ENCODE data around the gene RAB31.
"Not testable (repeated sequence)": the region's sequence is repeated elsewhere in the genome, so short reads cannot be mapped to it uniquely, and the experiment has no call there.

RAB31 gene

DNA sequence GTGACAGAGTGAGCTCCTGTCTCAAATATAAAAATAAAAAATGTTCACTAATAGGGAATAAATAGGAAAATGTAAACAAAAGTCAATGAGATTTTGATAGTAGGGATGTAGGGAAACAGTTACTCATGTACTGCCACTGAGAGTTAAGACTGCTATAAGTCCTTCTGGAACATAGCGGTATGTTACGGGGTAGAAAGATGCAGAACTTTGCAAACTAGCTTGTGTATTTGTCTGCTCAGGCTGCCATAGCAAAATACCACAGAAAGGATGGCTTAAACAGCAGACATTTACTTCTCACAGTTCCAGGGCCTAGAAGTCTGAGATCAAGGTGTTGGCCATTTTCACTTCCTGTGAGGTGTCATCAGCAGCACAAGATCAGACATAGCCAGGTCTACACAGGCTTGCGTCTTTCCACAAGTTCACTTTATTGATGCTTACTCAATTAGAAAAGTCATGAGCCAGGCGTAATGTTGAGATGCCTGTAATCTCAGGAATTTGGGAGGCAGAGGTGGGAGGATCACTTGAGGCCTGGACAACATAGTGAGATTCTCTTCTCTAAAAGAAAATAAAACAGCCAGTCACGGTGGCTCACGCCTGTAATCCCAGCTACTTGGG, 186.5 kb downstream of the RAB31 start:
- no peak for DNase-seq

DNA sequence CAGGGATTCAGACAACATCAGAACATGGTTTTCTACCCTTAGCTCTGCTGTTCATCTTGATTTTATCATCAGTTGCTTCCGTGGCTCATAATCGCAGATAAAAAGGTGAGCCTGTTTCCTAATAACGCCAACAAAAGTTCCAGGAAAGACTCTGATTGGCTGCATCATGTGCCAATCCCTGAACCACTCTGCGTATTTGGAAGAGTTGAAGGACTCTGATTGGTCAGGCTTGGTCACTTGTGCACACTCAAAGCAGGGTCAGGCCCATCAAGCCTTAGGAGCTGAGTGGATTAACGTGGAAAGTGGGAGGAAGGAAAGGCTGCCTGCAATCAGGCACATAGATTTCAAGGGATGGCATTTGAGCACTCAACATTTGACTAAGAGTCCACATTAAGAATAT, 189.0 kb downstream of the RAB31 start:
- no peak for DNase-seq

DNA sequence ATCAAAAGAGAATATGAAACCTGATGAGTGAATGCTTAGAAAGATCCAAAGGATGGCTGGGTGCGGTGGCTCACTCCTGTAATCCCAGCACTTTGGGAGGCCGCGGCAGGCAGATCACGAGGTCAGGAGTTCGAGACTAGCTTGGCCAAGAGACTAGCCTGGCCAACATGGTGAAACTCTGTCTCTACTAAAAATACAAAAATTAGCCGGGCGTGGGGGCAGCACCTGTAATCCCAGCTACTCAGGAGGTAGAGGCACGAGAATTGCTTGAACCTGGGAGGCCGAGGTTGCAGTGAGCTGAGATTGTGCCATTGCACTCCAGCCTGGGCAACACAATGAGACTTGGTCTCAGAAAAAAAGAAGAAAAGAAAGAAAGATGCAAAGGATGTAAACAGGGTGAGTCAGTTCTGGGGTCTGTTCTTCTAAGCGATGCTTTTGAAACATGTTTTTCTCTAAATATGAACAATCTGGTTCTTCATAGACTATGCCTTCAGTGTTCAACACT, 189.7 kb downstream of the RAB31 start:
- not testable (repeated sequence) for DNase-seq

DNA sequence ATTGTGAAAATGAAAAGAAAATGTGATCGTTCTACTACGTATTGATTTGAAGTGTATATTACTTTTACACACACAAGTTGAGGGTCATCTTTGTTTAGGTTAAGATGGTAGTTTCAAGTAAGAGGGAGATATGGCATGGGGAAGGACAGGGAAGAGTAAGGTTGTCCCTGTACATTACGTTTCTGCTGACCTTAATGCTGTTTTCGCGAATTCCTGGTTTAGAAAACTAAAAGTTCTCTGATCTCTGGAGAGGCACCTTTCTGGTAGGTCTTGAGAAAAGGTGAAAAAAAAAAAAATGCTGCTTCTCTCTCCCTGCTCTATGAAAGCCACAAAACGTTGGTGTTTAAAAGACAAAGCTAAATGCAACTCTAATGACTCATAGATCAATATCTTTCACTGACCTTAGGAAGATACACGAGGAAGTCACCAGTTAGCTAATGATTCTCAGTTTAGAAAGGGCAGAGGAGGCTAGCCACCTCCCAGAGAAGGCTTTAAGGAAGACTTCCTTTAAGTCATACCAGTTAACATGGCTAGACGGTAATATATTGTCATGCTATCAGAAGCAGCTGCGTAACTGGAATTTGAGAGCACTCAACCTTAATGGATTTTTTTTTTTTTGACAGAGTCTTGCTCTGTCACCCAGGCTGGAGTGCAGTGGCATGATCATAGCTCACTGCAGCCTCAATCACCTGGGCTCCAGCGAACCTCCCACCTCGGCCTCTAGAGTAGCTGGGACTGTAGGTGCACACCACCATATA, 190.9 kb downstream of the RAB31 start:
- DNase-seq: peak; percentile 22 to 30

DNA sequence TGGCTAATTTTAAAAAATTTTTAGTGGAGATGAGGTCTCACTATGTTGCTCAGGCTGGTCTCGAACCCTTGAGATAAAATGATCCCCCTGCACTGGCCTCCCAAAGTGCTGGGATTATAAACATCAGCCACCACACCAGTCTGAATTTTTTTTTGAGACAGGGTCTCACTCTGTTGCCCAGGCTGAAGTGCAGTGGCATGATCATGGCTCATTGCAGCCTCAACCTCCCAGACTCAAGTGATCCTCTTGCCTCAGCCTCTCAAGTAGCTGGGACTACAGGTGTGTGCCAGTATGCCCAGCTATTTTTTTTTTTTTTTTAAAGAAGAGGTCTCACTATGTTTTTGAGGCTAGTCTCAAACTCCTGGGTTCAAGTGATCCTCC, 191.4 kb downstream of the RAB31 start:
- DNase-seq: not testable (repeated sequence)

DNA sequence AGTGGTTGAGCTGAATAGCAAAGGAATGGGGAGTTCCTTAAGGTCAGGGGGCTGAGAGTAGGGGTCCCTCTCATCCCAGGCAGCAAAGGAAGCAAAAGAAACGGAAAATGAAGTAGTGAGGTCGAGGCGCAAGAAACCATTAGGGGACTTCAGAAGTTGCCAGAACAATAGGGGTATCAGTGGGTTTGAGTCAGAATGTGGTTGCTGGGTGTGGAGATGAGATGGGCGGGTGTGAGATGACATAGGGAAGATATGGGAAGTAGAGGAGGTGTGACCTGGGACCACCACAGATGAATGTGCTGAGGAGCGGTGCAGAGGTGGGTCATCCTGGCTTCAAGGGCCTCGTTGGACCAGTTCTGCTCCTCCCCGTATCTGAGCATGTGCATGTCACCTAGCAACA, 192.6 kb downstream of the RAB31 start:
- DNase-seq: no peak

DNA sequence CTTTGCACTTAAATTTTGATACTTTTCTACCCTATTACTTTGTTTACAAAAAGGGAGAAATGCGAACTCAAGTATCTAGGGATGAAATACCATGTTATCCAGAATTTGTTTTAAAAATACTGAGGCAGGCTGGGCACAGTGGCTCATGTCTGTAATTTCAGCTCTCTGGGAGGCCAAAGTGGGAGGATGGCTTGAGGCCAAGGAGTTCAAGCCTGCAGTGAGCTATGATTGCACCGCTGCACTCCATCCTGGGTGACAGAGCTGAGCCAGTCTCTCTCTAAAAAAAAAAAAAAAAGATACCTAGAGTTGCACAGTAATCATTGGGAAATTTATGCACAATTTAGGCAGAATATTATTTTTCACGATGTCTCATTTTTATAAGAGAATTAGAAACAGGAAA, 193.3 kb downstream of the RAB31 start:
- DNase-seq: no peak

DNA sequence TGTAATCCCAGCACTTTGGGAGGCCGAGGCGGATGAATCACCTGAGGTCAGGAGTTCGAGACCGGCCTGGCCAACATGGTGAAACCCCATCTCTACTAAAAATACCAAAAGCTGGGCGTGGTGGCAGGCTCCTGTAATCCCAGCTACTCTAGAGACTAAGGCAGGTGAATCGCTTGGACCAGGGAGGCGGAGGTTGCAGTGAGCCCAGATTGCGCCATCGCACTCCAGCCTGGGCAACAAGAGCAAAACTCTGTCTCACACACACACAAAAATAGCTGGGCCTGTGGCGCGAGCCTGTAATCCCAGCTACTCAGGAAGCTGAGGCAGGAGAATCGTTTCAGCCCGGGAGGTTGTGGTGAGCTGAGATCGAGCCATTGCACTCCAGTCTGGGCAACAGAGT, 194.2 kb downstream of the RAB31 start:
- DNase-seq: not testable (repeated sequence)

DNA sequence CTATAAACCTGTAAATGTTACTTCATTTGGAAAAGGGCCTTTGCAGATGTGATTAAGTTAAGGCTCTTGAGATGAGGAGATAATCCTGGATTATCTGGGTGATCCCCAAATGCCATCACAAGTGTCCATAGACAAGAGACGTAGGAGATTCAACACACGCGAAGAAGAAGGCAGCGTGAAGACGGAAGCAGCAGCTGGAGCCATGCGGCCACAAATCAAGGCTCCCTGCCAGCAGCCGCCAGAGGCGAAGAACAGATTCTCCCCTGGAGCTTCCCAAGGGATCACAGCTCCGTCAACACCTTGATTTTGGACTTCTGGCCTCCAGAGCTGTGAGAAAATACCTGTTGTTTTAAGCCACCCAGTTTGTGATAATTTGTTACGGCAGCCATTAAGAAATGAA, 194.7 kb downstream of the RAB31 start:
- no peak for DNase-seq

DNA sequence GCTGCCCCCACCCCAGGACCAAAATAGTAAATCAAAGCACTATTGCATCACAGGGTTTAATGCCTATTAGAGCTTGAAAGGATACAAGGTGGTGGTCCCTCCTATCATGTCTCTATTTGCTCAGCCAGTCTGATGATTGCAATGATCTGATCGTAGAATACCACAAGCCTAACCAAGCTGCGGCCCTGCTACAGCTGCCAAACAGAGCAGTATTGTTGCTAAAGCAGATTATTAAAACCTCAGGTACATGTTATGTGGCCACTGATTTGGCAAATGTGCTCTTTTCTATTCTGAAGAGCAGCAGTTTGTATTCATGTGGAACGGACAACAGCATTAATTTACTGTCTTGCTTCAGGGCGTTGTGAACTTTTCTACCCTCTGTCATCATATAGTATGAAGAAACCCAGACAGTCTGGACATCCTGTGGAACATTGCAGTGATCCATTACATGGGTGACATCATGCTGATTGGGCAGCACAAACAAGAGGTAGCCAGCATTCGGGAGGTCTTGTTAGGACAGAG, 197.4 kb downstream of the RAB31 start:
- no peak for DNase-seq

DNA sequence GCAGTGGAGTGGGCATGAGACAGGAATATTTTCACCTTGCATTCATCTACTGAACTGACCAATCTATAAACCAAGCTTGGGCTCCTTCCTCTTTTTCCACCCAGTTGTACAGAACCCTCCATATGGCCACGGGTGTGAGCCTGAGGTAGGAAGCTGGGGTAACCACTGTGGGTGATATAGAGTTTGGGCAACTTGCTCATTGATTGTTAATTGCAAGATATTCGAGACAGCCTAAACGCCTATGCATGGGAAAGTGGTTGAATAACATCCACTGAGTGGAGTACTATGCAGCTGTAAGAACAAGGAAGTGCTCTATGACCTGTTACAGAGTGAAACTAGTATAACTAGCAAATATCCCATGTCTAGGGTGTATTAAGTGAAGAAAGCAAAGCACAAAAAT, 198.4 kb downstream of the RAB31 start:
- peak; percentile 38 to 62 for DNase-seq

DNA sequence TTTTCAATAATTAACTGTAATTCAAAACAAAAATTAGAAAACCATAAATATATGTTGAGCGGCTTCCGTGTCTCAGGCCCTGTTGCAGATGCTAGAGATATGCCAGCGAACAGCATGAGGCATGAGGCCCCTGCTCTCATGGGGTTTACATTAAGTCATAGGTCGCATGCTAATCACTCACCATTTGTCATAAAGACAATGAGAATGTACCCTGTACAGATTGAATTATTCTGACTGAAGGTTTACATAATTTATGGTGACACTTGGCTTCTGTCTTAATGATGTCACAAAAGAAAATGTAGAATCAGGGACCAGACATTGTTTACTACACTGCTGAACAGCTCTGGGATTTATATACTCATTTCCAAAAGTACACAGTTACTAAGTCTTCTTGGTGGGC, 199.8 kb downstream of the RAB31 start:
- DNase-seq: no peak

DNA sequence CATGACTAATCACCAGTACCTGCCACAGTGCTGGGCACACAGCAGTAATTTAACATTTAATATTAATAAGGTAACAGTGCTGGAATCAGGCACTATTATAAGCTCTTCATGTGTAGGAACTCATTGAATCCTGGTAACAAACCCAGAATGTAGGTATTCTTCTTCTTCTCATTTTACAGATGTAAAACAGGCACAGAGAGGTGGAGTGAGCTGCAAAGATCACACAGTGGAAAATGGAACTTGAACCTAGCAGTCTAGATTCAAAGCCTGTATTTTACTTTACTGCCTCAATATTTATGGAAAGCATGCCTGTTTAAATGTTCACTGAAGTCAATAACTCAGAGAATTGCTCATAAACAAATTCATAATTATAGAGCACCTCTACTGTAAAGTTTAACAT, 202.0 kb downstream of the RAB31 start:
- no peak for DNase-seq

DNA sequence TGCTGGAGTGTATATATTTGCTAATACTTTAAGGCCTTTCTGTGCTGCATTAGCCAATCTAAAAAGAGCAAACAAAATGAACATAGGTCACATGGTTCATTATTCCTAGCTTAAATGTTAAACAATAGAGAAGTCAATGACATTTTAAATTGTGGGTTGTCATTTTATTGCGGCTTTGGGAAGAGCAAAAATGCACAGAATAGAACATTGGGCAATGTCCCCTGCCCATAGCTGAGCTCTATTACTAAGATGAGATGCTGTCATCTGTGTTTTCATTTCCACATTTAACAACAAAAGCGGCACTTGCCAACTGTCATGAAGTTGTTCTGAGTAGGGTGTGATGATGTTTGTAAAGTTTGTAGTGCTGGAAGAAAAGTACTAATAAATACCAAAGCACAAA, 202.6 kb downstream of the RAB31 start:
- DNase-seq: no peak

DNA sequence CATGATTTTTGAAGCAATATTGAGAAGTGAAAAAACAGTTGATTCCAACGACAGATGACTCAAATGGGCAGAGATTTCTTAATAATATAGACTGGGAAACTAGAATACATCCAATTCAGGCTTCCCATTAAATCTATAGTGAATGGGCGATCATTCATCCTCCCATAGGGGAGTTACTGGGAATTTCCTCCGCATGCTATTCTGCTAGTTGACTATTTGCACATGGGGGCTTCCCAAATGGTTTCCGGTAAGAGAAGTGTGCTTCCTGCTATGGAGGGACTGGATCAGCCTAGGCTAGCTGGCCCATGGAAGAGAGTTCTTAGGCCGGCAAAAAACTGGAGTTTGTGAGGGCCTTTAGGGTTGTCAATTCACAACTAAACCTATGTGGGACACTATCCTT, 203.1 kb downstream of the RAB31 start:
- no peak for DNase-seq
